Measurements from ENCODE around the gene OSBP2. TPM values are rescaled to one million over a fixed set of nuclear protein-coding genes. Genes with fewer than 3 reads are reported as not detected.

OSBP2 gene
- total RNA-seq, 4 donors from 2014 or later = 0.35 to 3.5 (median 1.8) TPM

DNA sequence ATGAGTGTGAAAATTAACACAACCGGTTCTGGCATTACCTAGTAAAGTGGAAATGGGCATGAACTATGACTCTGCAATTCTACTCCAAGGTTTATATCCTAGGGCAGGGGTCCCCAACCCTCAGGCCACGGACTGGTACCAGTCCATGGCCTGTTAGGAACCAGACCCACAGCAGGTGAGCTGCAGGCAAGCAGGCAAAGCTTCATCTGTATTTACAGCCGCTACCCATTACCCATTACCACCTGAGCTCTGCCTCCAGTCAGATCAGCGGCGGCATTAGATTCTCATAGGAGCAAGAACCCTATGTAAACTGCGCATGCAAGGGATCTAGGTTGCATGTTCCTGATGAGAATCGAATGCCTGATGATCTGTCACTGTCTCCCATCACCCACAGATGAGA lies 224.1 kb downstream of the OSBP2 start:
- Histone ChIP-seq H3K27me3 (no peaks in the 10 kb centered on the region), H3K9me3 (peaks cover 0 to 18% (median 0%) of the 10 kb centered on the region in 3 donors), H3K36me3 (no peaks in the 10 kb centered on the region), H3K4me1 (peaks cover 0 to 20% (median 0%) of the 10 kb centered on the region in 3 donors), H3K4me3 (no peak overlapping the region), H3K27ac (no peak overlapping the region)
- 77 to 81% methylated on average over 3 to 6 of the region's 7 CpGs for WGBS, 2 donors (ENCODE audit: low coverage in 1 of 2)
- no peak for ATAC-seq
- TF ChIP-seq POLR2A (IDR thresholded peaks at IDR 0.05) (no peak), EP300 (IDR thresholded peaks at IDR 0.05) (no peak), POLR2AphosphoS5 (IDR thresholded peaks at IDR 0.05) (no peak)
- TF ChIP-seq, protein P1, sequence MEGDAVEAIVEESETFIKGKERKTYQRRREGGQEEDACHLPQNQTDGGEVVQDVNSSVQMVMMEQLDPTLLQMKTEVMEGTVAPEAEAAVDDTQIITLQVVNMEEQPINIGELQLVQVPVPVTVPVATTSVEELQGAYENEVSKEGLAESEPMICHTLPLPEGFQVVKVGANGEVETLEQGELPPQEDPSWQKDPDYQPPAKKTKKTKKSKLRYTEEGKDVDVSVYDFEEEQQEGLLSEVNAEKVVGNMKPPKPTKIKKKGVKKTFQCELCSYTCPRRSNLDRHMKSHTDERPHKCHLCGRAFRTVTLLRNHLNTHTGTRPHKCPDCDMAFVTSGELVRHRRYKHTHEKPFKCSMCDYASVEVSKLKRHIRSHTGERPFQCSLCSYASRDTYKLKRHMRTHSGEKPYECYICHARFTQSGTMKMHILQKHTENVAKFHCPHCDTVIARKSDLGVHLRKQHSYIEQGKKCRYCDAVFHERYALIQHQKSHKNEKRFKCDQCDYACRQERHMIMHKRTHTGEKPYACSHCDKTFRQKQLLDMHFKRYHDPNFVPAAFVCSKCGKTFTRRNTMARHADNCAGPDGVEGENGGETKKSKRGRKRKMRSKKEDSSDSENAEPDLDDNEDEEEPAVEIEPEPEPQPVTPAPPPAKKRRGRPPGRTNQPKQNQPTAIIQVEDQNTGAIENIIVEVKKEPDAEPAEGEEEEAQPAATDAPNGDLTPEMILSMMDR (IDR thresholded peaks at IDR 0.05) = no peak

DNA sequence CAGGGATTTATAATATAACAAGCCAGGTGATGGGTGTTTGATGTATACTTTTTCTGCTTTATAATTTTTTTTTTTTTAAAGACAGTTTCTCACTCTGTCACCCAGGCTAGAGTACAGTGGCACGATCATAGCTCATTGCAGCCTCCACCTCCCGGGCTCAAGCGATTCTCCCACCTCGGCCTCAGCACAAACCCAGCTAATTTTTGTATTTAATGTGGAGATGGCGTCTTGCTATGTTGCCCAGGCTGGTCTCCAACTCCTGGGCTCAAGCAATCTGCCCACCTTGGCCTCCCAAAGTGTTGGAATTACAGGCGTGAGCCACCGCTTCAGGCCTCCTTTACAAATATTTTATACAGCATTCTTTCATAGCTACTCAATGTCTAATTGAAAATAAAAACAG lies 225.3 kb downstream of the OSBP2 start:
- peaks cover 0 to 13% (median 0%) of the 10 kb centered on the region in 3 donors for H3K9me3 ChIP-seq
- H3K4me3 ChIP-seq = no peak overlapping the region
- H3K27ac ChIP-seq = no peak overlapping the region
- H3K36me3 ChIP-seq = peaks cover 0 to 11% of the 10 kb centered on the region in 2 donors
- TF ChIP-seq POLR2AphosphoS5 (IDR thresholded peaks at IDR 0.05) (no peak), EP300 (IDR thresholded peaks at IDR 0.05) (no peak), POLR2A (IDR thresholded peaks at IDR 0.05) (no peak)
- TF ChIP-seq, protein P1 (IDR thresholded peaks at IDR 0.05) = no peak
- no peaks in the 10 kb centered on the region for H3K27me3 ChIP-seq
- H3K4me1 ChIP-seq = peaks cover 0 to 20% (median 0%) of the 10 kb centered on the region in 3 donors
- no peak for ATAC-seq
- 79 to 80% methylated on average over 7 of the region's 7 CpGs for WGBS, 2 donors (ENCODE audit: low coverage in 1 of 2)

DNA sequence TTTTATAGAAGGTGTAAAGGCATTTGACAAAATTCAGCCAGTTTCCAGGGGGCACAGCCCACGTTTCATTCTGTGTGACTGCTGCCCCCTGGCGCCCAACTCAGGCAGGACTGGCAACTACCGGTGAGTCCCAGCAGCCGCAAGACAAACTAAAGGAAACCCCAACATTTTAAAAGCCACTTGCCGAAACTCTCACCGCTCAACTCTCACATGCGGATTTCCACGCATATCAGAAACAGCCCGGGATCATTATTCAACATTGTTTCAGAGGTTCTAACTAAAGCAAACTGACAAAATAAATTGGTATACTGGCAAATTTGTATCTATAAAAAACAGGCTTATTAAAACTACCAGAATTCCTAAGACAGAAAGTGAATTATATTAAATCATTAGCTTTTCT lies 225.7 kb downstream of the OSBP2 start:
- Histone ChIP-seq H3K36me3 (peaks cover 0 to 16% of the 10 kb centered on the region in 2 donors), H3K27ac (no peak overlapping the region), H3K4me3 (no peak overlapping the region), H3K9me3 (peaks cover 0 to 9% (median 0%) of the 10 kb centered on the region in 3 donors), H3K27me3 (no peaks in the 10 kb centered on the region), H3K4me1 (peaks cover 0 to 20% (median 0%) of the 10 kb centered on the region in 3 donors)
- ATAC-seq = no peak
- TF ChIP-seq POLR2A (IDR thresholded peaks at IDR 0.05) (no peak), POLR2AphosphoS5 (IDR thresholded peaks at IDR 0.05) (no peak), EP300 (IDR thresholded peaks at IDR 0.05) (no peak)
- TF ChIP-seq, protein P1 (IDR thresholded peaks at IDR 0.05) = peak; percentile 84 to 88 (median 87)
- 0% methylated on average over 3 to 9 of the region's 9 CpGs for WGBS, 2 donors (ENCODE audit: low coverage in 1 of 2)

DNA sequence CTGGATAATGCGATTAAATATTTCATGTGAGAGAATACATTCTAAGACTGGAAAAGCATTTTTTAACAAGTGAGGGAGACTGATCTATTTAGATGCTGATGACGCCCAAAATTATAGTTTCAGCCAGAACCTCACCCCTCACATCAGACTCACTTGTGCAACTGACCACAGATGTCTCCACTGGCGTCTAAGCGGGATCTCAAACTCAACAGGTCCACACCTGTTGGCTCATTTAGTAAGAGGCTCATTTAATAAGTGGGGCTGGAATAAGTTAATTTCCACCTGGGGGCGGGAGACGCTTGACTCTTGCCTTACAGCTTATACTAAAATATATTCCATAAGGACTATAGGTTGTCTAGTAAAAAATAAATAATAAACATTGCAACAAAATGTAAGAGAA lies 226.4 kb downstream of the OSBP2 start:
- 59 to 92% methylated on average over 1 to 6 of the region's 6 CpGs for WGBS, 2 donors (ENCODE audit: low coverage in 1 of 2)
- peaks cover 0 to 20% (median 0%) of the 10 kb centered on the region in 3 donors for H3K4me1 ChIP-seq
- H3K9me3 ChIP-seq = peaks cover 0 to 2% (median 0%) of the 10 kb centered on the region in 3 donors
- ATAC-seq = no peak
- H3K4me3 ChIP-seq = peak overlapping the region in 1 of 2 donors; percentile 46
- peaks cover 0 to 23% of the 10 kb centered on the region in 2 donors for H3K36me3 ChIP-seq
- no peaks in the 10 kb centered on the region for H3K27me3 ChIP-seq
- TF ChIP-seq POLR2A (IDR thresholded peaks at IDR 0.05) = no peak
- TF ChIP-seq, protein P1 (IDR thresholded peaks at IDR 0.05) = no peak
- TF ChIP-seq POLR2AphosphoS5 (IDR thresholded peaks at IDR 0.05) = no peak
- no peak for TF ChIP-seq EP300 (IDR thresholded peaks at IDR 0.05)
- H3K27ac ChIP-seq = no peak overlapping the region

DNA sequence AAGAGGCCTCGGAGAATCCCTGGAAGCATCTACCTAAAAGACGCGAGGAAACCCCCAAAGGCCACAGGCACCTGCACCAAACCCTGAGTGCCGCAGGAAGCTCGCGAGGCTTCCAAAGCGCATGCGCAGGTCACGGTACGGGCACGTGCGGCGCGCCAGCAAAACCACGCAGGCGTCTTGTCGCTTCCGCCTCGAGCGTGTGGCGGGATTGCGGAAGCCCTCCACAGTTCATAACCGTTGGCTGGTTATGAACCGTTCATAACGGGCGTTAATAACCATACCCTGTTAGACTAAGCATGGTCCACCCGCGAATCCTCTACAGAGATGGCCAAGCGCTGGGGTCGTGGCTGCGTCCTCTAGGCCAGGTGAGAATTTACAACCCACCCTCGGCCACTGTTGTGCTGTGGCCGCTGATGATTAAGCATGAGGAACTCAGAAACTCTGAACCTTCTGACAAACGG lies 227.5 kb downstream of the OSBP2 start:
- H3K4me1 ChIP-seq = peaks cover 0 to 20% (median 0%) of the 10 kb centered on the region in 3 donors
- ATAC-seq = peak; percentile 60
- no peaks in the 10 kb centered on the region for H3K9me3 ChIP-seq
- peaks cover 0 to 32% of the 10 kb centered on the region in 2 donors for H3K36me3 ChIP-seq
- 45 to 67% methylated on average over 2 to 12 of the region's 34 CpGs for whole genome bisulfite sequencing, 2 donors (ENCODE audit: low coverage in 1 of 2)
- H3K4me3 ChIP-seq = peak overlapping the region; percentile 45 to 46
- TF ChIP-seq, protein P1 (IDR thresholded peaks at IDR 0.05) = peak in 1 of 4 experiments; percentile 14
- TF ChIP-seq POLR2A (IDR thresholded peaks at IDR 0.05) = no peak
- TF ChIP-seq POLR2AphosphoS5 (IDR thresholded peaks at IDR 0.05) = peak; percentile 12
- TF ChIP-seq EP300 (IDR thresholded peaks at IDR 0.05) = no peak
- H3K27me3 ChIP-seq = no peaks in the 10 kb centered on the region
- peak overlapping the region in 3 of 4 donors; percentile 18 to 51 (median 33) for H3K27ac ChIP-seq
